PC-9 (cell line): ENCODE results near the gene ITGB7.

ENCODE experiments used
- EZH2 ChIP-seq: fragments of 200-600 bp; sonication (generic); IDR thresholded peaks from 2 replicates; pipeline ENCODE4 v1.8.0; 2017; ENCODE audit warnings: antibody characterized with exemption, low read depth
- TF ChIP-seq, protein P1 (sequence below): fragments of 200-600 bp; sonication (generic); conservative IDR thresholded peaks from 2 replicates; pipeline ENCODE4 v1.6.1; 2017; ENCODE audit warnings: mixed run types, antibody characterized with exemption, mild to moderate bottlenecking, moderate library complexity

DNA sequence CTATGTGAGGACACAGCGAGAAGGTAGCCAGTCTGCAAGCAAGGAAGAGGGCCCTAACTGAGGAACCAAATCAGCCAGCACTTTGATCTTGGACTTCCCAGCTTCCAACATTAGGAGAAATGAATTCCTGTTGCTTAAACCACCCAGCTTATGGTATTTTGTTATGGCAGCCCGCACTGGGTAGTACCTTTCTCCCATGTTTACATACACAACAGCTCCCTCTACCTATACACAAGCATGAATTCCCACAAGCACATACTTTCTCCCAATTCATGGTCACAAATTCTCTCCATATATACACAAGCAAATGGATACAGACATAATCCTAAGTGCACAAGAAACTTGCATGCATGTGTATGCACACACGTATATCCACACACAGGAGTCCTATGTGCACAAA, 7.4 kb downstream of the ITGB7 start:
- TF ChIP-seq, protein P1, sequence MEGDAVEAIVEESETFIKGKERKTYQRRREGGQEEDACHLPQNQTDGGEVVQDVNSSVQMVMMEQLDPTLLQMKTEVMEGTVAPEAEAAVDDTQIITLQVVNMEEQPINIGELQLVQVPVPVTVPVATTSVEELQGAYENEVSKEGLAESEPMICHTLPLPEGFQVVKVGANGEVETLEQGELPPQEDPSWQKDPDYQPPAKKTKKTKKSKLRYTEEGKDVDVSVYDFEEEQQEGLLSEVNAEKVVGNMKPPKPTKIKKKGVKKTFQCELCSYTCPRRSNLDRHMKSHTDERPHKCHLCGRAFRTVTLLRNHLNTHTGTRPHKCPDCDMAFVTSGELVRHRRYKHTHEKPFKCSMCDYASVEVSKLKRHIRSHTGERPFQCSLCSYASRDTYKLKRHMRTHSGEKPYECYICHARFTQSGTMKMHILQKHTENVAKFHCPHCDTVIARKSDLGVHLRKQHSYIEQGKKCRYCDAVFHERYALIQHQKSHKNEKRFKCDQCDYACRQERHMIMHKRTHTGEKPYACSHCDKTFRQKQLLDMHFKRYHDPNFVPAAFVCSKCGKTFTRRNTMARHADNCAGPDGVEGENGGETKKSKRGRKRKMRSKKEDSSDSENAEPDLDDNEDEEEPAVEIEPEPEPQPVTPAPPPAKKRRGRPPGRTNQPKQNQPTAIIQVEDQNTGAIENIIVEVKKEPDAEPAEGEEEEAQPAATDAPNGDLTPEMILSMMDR, result no peak
- no peak for TF ChIP-seq EZH2
